Spleen (tissue), 11 donors: Measurements from ENCODE around the gene UNC5CL. TPM values are rescaled to one million over a fixed set of nuclear protein-coding genes. Genes with fewer than 3 reads are reported as not detected.
"Not testable (repeated sequence)": the region's sequence is repeated elsewhere in the genome, so short reads cannot be mapped to it uniquely, and the experiment has no call there.

ENCODE experiments used
- DNase-seq: peaks from one replicate; pipeline ENCODE4 v3.0.0-alpha.2; 2020
- H3K27ac ChIP-seq, 8 donors: fragments of 200-600 bp; sonication (generic) in 7 of 8; 1 replicate in 4 of 8; 2 replicates in 4 of 8; pipeline versions ENCODE4 v1.5.0 to v1.8.0; 2016 to 2021; ENCODE audit warnings: inconsistent platforms in 4 of 8, mild to moderate bottlenecking in 4 of 8, moderate library complexity in 1 of 8
- H3K27me3 ChIP-seq, 7 donors: fragments of 200-600 bp; sonication (generic) in 6 of 7; replicated peaks in 1 of 7; 1 replicate in 4 of 7; 2 replicates in 3 of 7; pipeline versions ENCODE4 v1.5.0 to v1.8.0; 2016 to 2021; ENCODE audit warnings: inconsistent platforms in 3 of 7, mild to moderate bottlenecking in 1 of 7
- H3K36me3 ChIP-seq, 6 donors: fragments of 200-600 bp; sonication (generic) in 5 of 6; 1 replicate in 4 of 6; 2 replicates in 2 of 6; pipeline versions ENCODE4 v1.5.0 to v1.8.0; 2016 to 2021; ENCODE audit warnings: inconsistent platforms in 2 of 6
- H3K4me1 ChIP-seq, 6 donors: fragments of 200-600 bp; sonication (generic) in 5 of 6; 1 replicate in 3 of 6; 2 replicates in 3 of 6; pipeline versions ENCODE4 v1.5.0 to v1.8.0; 2016 to 2021; ENCODE audit warnings: inconsistent platforms in 3 of 6
- H3K4me3 ChIP-seq, 8 donors: fragments of 200-600 bp; sonication (generic) in 7 of 8; 1 replicate in 4 of 8; 2 replicates in 4 of 8; pipeline versions ENCODE4 v1.5.0 to v1.8.0; 2016 to 2021; ENCODE audit warnings: inconsistent platforms in 4 of 8, mild to moderate bottlenecking in 4 of 8, moderate library complexity in 2 of 8
- H3K9me3 ChIP-seq, 8 donors: fragments of 200-600 bp; sonication (generic) in 7 of 8; 1 replicate in 4 of 8; 2 replicates in 4 of 8; pipeline versions ENCODE4 v1.5.0 to v1.8.0; 2016 to 2021; ENCODE audit warnings: inconsistent platforms in 4 of 8
- CTCF ChIP-seq, 11 experiments: fragments of 200-600 bp in 7 of 11; fragments of 450-650 bp in 4 of 11; sonication (generic) in 4 of 11; IDR thresholded peaks in 8 of 11; conservative IDR thresholded peaks in 3 of 11; 1 replicate in 7 of 11; 2 replicates in 4 of 11; pipeline versions ENCODE4 v1.4.0 to v1.8.0; 2016 to 2021; ENCODE audit warnings: antibody characterized with exemption in 11 of 11, inconsistent platforms in 4 of 11, mild to moderate bottlenecking in 1 of 11
- POLR2A ChIP-seq, 3 donors: fragments of 450-650 bp; IDR thresholded peaks; one replicate each; pipeline ENCODE4 v1.5.1; 2017; ENCODE audit warnings: antibody characterized with exemption in 3 of 3, mild to moderate bottlenecking in 1 of 3
- POLR2AphosphoS5 ChIP-seq, 3 donors: sonication (generic); formaldehyde crosslinking; IDR thresholded peaks; one replicate each; pipeline ENCODE4 v1.5.1; 2017; ENCODE audit warnings: antibody characterized with exemption in 3 of 3
- WGBS, 5 donors: extraction: QIAGEN DNeasy Blood & Tissue Kit in 3 of 5; methylation state at CpG; one replicate each; pipeline versions ENCODE4 v1.1.5 to v1.1.7; 2013 to 2018; 5-methylcytosine and 5-hydroxymethylcytosine counted together
- intact Hi-C: fragments of 100-400 bp; cut with DNase I; formaldehyde crosslinking; loops from one replicate; pipeline ENCODE4 v1.15.0; 2023; ENCODE audit warnings: low total_unique reads
- polyA plus RNA-seq, 3 donors: library from polyadenylated mRNA; stranded (reverse); fragments of 200-250 nt; gene quantifications; one replicate each; pipeline ENCODE4 v1.2.1, GENCODE V29; 2013
- total RNA-seq, 7 donors: library from RNA; depleted of rRNA in 3 of 7; stranded (reverse); fragments of >200 nt in 3 of 7; fragmentation: NEBNext Ultra II Directional in 4 of 7; extraction: Animal tissue kit (Norgen Biotek cat#: 25700) in 4 of 7; gene quantifications; one replicate each; pipeline versions ENCODE4 v1.1.0 to v1.2.1, GENCODE V29; 2016 to 2021
- donor health status: healthy with polysubstance abuse.
- donor health status: DM: no; HTN: no; CAD: no; lungs with moderate emphysema.
- donor health status: DM: no; HTN: no; CAD: no.
- donor health status: Bipolar disorder and iron deficiency.
- donor health status: healthy.
- donor health status: DM: no; HTN: no; CAD: no.
- donor health status: DM: yes; HTN: yes; CAD: no.

Gene UNC5CL
- total and polyA plus RNA-seq, 10 donors, result 1.4 to 3.9 (median 2.7) TPM

DNA sequence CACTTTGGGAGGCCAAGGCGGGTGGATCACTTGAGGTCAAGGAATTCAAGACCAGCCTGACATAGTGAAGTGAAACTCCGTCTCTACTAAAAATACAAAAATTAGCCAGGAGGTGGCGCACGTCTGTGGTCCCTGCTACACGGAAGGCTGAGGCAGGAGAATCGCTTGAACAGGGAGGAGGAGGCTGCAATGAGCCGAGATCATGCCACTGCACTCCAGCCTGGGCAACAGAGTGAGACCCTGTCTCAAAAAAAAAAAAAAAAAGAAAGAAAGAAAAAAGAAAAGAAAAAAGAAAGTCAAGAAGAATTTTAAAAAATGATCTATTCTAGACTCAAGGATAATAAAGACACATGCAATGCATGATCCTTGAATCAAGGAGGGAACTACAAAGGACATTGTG, 32.8 kb downstream of the UNC5CL start:
- intact Hi-C loops, result loop anchor here (5.0 kb wide), 1 partner anchor 61 kb away; no protein-coding TSS in a partner anchor
- DNase-seq, result peak; percentile 80
- peak; percentile 53 to 82 (median 70) for TF ChIP-seq CTCF (IDR thresholded peaks at IDR 0.05 in 8 of 11, conservative IDR thresholded peaks at IDR 0.05 in 3 of 11)
- not testable (repeated sequence) for H3K36me3 ChIP-seq, H3K9me3 ChIP-seq, H3K4me3 ChIP-seq, H3K27ac ChIP-seq, H3K4me1 ChIP-seq
- peaks cover 0 to 24% (median 0%) of the 10 kb centered on the region in 7 donors for H3K27me3 ChIP-seq
- 2 to 8% (median 5%) methylated on average over 7 of the region's 7 CpGs for WGBS, 5 donors

- Histone ChIP-seq H3K9me3 (no peaks in the 10 kb centered on the region), H3K4me1 (peaks cover 0 to 17% (median 5%) of the 10 kb centered on the region in 6 donors), H3K4me3 (no peak overlapping the region), H3K36me3 (no peaks in the 10 kb centered on the region), H3K27me3 (peaks cover 0 to 28% (median 0%) of the 10 kb centered on the region in 7 donors), H3K27ac (no peak overlapping the region)
- intact Hi-C loops, result no loop called here
- TF ChIP-seq CTCF (IDR thresholded peaks at IDR 0.05 in 8 of 11, conservative IDR thresholded peaks at IDR 0.05 in 3 of 11) (no peak), POLR2AphosphoS5 (IDR thresholded peaks at IDR 0.05) (no peak), POLR2A (IDR thresholded peaks at IDR 0.05) (no peak)
- 72 to 84% (median 83%) methylated on average over 3 of the region's 3 CpGs for WGBS, 5 donors
- no peak for DNase-seq
These were observed 36.9 kb downstream of the UNC5CL start for GRCh38 chr6:41002168-41002567.

DNA sequence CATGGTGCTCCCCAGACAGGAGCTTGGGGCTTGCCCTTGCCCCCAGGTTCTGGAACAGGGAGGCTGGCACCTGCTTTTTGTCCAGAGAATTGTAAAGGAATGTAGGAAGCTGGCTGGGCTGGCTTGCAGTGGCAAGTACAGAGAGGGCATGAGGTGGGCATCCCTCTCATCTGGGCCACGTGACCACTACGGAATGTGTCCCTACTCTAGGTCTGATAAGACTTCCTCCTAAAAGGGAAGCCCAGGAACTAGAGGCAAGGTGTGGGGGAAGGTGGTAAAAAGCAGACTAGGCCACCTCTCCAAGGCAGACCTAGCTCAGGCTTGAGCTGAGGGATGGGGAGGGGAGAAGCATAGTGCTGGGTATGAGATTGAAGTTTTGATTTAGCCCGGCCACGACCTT, 38.8 kb downstream of the UNC5CL start:
- 51 to 66% (median 62%) methylated on average over 4 of the region's 4 CpGs for WGBS, 5 donors
- no peaks in the 10 kb centered on the region for H3K36me3 ChIP-seq
- DNase-seq, result no peak
- peaks cover 0 to 13% (median 5%) of the 10 kb centered on the region in 6 donors for H3K4me1 ChIP-seq
- TF ChIP-seq POLR2AphosphoS5 (IDR thresholded peaks at IDR 0.05) (no peak), POLR2A (IDR thresholded peaks at IDR 0.05) (no peak), CTCF (IDR thresholded peaks at IDR 0.05 in 8 of 11, conservative IDR thresholded peaks at IDR 0.05 in 3 of 11) (no peak)
- H3K27me3 ChIP-seq, result peaks cover 0 to 45% (median 0%) of the 10 kb centered on the region in 7 donors
- no peaks in the 10 kb centered on the region for H3K9me3 ChIP-seq
- H3K4me3 ChIP-seq, result no peak overlapping the region
- no peak overlapping the region for H3K27ac ChIP-seq
- intact Hi-C loops, result no loop called here

- WGBS, 5 donors, result 5 to 18% (median 8%) methylated on average over 3 of the region's 3 CpGs
These were observed 39.5 kb downstream of the UNC5CL start for GRCh38 chr6:40999569-40999968.

More at GRCh38 chr6:40999569-40999968, 39.5 kb downstream of the UNC5CL start:
- Histone ChIP-seq H3K9me3 (no peaks in the 10 kb centered on the region), H3K4me1 (peaks cover 0 to 13% (median 5%) of the 10 kb centered on the region in 6 donors), H3K27ac (no peak overlapping the region), H3K27me3 (peaks cover 0 to 52% (median 0%) of the 10 kb centered on the region in 7 donors), H3K36me3 (no peaks in the 10 kb centered on the region), H3K4me3 (no peak overlapping the region)
- TF ChIP-seq CTCF (IDR thresholded peaks at IDR 0.05 in 8 of 11, conservative IDR thresholded peaks at IDR 0.05 in 3 of 11), result peak in 8 of 11 experiments; percentile 11 to 50 (median 38)
- peak in 2 of 3 donors; percentile 10 to 43 for TF ChIP-seq POLR2AphosphoS5 (IDR thresholded peaks at IDR 0.05)
- no peak for TF ChIP-seq POLR2A (IDR thresholded peaks at IDR 0.05)
- intact Hi-C loops, result no loop called here
- DNase-seq, result no peak
